Renal pelvis (tissue), 4 donors: ENCODE data around the gene ETV7. TPM values are rescaled to one million over a fixed set of nuclear protein-coding genes. Genes with fewer than 3 reads are reported as not detected.
"Not testable (repeated sequence)": the region's sequence is repeated elsewhere in the genome, so short reads cannot be mapped to it uniquely, and the experiment has no call there.

ENCODE experiments used
- DNase-seq: peaks from one replicate; pipeline ENCODE4 v3.0.0-alpha.2; 2013
- polyA plus RNA-seq, 3 donors: library from polyadenylated mRNA; unstranded; fragments of 120-200 nt; gene quantifications; one replicate each; pipeline ENCODE4 v1.2.1, GENCODE V29; 2013; ENCODE audit not compliant: insufficient read length in 3 of 3

Gene ETV7
- polyA plus RNA-seq, 3 donors = 0.11 to 0.13 TPM; not detected in 1

GRCh38 chr6:36367743-36368142, 19.7 kb downstream of the ETV7 start:
- no peak for DNase-seq

GRCh38 chr6:36364669-36365479, 22.6 kb downstream of the ETV7 start:
- no peak for DNase-seq

- not testable (repeated sequence) for DNase-seq
These were observed 23.3 kb downstream of the ETV7 start for GRCh38 chr6:36364061-36364635.

- not testable (repeated sequence) for DNase-seq
These were observed 24.1 kb downstream of the ETV7 start for GRCh38 chr6:36363371-36363752.

- DNase-seq = no peak
These were observed 24.7 kb downstream of the ETV7 start for GRCh38 chr6:36362551-36363370.

GRCh38 chr6:36361071-36361470, 26.4 kb downstream of the ETV7 start:
- no peak for DNase-seq

- peak; percentile 84 for DNase-seq
These were observed 27.0 kb downstream of the ETV7 start for GRCh38 chr6:36360241-36361054.

- DNase-seq = no peak
These were observed 29.1 kb downstream of the ETV7 start for GRCh38 chr6:36358226-36358915.

- DNase-seq = no peak
These were observed 29.6 kb downstream of the ETV7 start for GRCh38 chr6:36357872-36358225.

GRCh38 chr6:36355819-36356218, 31.6 kb downstream of the ETV7 start:
- DNase-seq = no peak

- no peak for DNase-seq
These were observed 34.0 kb downstream of the ETV7 start for GRCh38 chr6:36353411-36353915.

- no peak for DNase-seq
These were observed 34.9 kb downstream of the ETV7 start for GRCh38 chr6:36352477-36353157.

- no peak for DNase-seq
These were observed 36.5 kb downstream of the ETV7 start for GRCh38 chr6:36350681-36351571.

- no peak for DNase-seq
These were observed 37.4 kb downstream of the ETV7 start for GRCh38 chr6:36350082-36350481.

GRCh38 chr6:36349240-36349639, 38.2 kb downstream of the ETV7 start:
- DNase-seq = no peak

GRCh38 chr6:36347621-36348020, 39.8 kb downstream of the ETV7 start:
- DNase-seq = no peak

- no peak for DNase-seq
These were observed 40.8 kb downstream of the ETV7 start for GRCh38 chr6:36346486-36347273.

- no peak for DNase-seq
These were observed 41.6 kb downstream of the ETV7 start for GRCh38 chr6:36345681-36346466.
